HepG2 (cell line): ENCODE data around the gene TBC1D22A. TPM values are rescaled to one million over a fixed set of nuclear protein-coding genes. Genes with fewer than 3 reads are reported as not detected.

Experiments
- ATAC-seq: fragments of 200-7000 bp; cut with Tn5 transposase; 3 replicates; pipeline ENCODE4 v1.9.1; 2020; ENCODE audit warnings: mild to moderate bottlenecking, moderate library complexity
- BruUV-seq: library from RNA; stranded (reverse); fragments of 400-500 nt; replicated peaks from 2 replicates; lab custom pipeline; 2021; lab: Mats Ljungman, UMichigan
- CTCF ChIA-PET: fragments of 300-600 bp; formaldehyde crosslinking; extraction: SDS; loops from one replicate; lab custom pipeline; 2021; ENCODE audit warnings: low total read pairs, inconsistent platforms, low intra/inter-chr PET ratio; lab: Yijun Ruan, JAX
- POLR2A ChIA-PET: fragments of 350-600 bp; sonication (Branson Sonifier 250); formaldehyde crosslinking; loops from one replicate; lab custom pipeline; 2020; ENCODE audit warnings: antibody characterized with exemption, inconsistent platforms; lab: Yijun Ruan, JAX
- DNase-seq: peaks from one replicate; pipeline ENCODE4 v3.0.0-alpha.2; 2015; ENCODE audit warnings: low spot score
- FAIRE-seq: peaks from 3 replicates; lab custom pipeline; 2011; peaks lifted over from hg19 to GRCh38; lab: Jason Lieb, UNC
- H2AFZ ChIP-seq: one replicate; pipeline ENCODE4 v1.6.1; 2011; ENCODE audit warnings: low read length, inconsistent platforms
- H3K27ac ChIP-seq: fragments of 300-600 bp; 3 replicates; pipeline ENCODE4 v1.8.0; 2011; ENCODE audit warnings: mixed run types, mild to moderate bottlenecking, mixed read lengths, low read length, inconsistent platforms; ENCODE audit not compliant: insufficient read depth; ENCODE audit errors: extremely low read length
- H3K27me3 ChIP-seq, 2 experiments: fragments of 200-600 bp in 1 of 2; 2 replicates in 1 of 2; 3 replicates in 1 of 2; pipeline versions ENCODE4 v1.6.0 to v1.8.0; 2011; ENCODE audit warnings: low read length in 2 of 2, mild to moderate bottlenecking in 2 of 2, moderate library complexity in 2 of 2, inconsistent platforms in 1 of 2; ENCODE audit not compliant: insufficient read depth in 2 of 2, control insufficient read depth in 1 of 2
- H3K36me3 ChIP-seq, 2 experiments: fragments of 200-600 bp in 1 of 2; replicated peaks in 1 of 2; 2 replicates in 1 of 2; 3 replicates in 1 of 2; pipeline versions ENCODE4 v1.5.1 to v1.8.0; 2011; ENCODE audit warnings: low read length in 2 of 2, inconsistent platforms in 1 of 2; ENCODE audit not compliant: insufficient read depth in 2 of 2, control insufficient read depth in 1 of 2
- H3K4me1 ChIP-seq: 2 replicates; pipeline ENCODE4 v1.5.1; 2012; ENCODE audit warnings: low read length, inconsistent platforms; ENCODE audit not compliant: insufficient read depth
- H3K4me2 ChIP-seq: 2 replicates; pipeline ENCODE4 v1.6.0; 2011; ENCODE audit warnings: low read depth, low read length, inconsistent platforms
- H3K4me3 ChIP-seq, 3 experiments: fragments of 200-600 bp in 1 of 3; sonication (generic), shearing (Covaris generic) in 1 of 3; replicated peaks in 1 of 3; 2 replicates each; pipeline ENCODE4 v1.5.1; 2011 to 2016; ENCODE audit warnings: low read length in 3 of 3, inconsistent platforms in 2 of 3, low read depth in 2 of 3, mild to moderate bottlenecking in 2 of 3, control low read depth in 1 of 3, mixed read lengths in 1 of 3; ENCODE audit not compliant: insufficient read depth in 1 of 3
- H3K79me2 ChIP-seq: one replicate; pipeline ENCODE4 v1.6.1; 2011; ENCODE audit warnings: low read length, inconsistent platforms; ENCODE audit not compliant: insufficient read depth
- H3K9ac ChIP-seq: 2 replicates; pipeline ENCODE4 v1.6.0; 2011; ENCODE audit warnings: mild to moderate bottlenecking, low read depth, low read length, inconsistent platforms; ENCODE audit not compliant: insufficient read depth
- H3K9me3 ChIP-seq: 2 replicates; pipeline ENCODE4 v1.5.1; 2012; ENCODE audit warnings: mild to moderate bottlenecking, low read length
- H4K20me1 ChIP-seq: 2 replicates; pipeline ENCODE4 v1.6.0; 2011; ENCODE audit warnings: inconsistent platforms, mild to moderate bottlenecking, low read length, moderate library complexity; ENCODE audit not compliant: insufficient read depth
- ATF1 ChIP-seq: IDR thresholded peaks from 2 replicates; pipeline ENCODE4 v1.6.1; 2016; ENCODE audit warnings: mild to moderate bottlenecking, control low read depth
- BHLHE40 ChIP-seq: IDR thresholded peaks from 2 replicates; pipeline ENCODE4 v1.6.1; 2011; ENCODE audit warnings: low read length, improper control_type of control experiment
- BRD4 ChIP-seq: sonication (generic); formaldehyde crosslinking; IDR thresholded peaks from 2 replicates; pipeline ENCODE4 v1.4.0; 2020; ENCODE audit warnings: missing genetic modification reagents
- BRF2 ChIP-seq: sonication (generic); formaldehyde crosslinking; IDR thresholded peaks from 2 replicates; pipeline ENCODE4 v1.8.1; 2022; ENCODE audit warnings: mild to moderate bottlenecking, missing genetic modification reagents
- GPN1 ChIP-seq: sonication (generic); formaldehyde crosslinking; IDR thresholded peaks from 2 replicates; pipeline ENCODE4 v1.5.1; 2020; ENCODE audit warnings: missing genetic modification reagents, borderline replicate concordance
- GZF1 ChIP-seq: sonication (generic); formaldehyde crosslinking; IDR thresholded peaks from 2 replicates; pipeline ENCODE4 v1.5.1; 2020; ENCODE audit warnings: mild to moderate bottlenecking, missing genetic modification reagents
- JARID2 ChIP-seq: sonication (generic); formaldehyde crosslinking; IDR thresholded peaks from 2 replicates; pipeline ENCODE4 v1.8.1; 2023; ENCODE audit warnings: missing genetic modification reagents, inconsistent platforms; ENCODE audit not compliant: insufficient replicate concordance
- JUN ChIP-seq: sonication (generic); formaldehyde crosslinking; IDR thresholded peaks from 2 replicates; pipeline ENCODE4 v1.4.0; 2020; ENCODE audit warnings: mild to moderate bottlenecking, missing genetic modification reagents
- KMT2B ChIP-seq: IDR thresholded peaks from 2 replicates; pipeline ENCODE4 v1.6.1; 2016; ENCODE audit warnings: missing genetic modification reagents, missing compliant biosample characterization
- LBX2 ChIP-seq: sonication (generic); formaldehyde crosslinking; IDR thresholded peaks from 2 replicates; pipeline ENCODE4 v1.5.0; 2020; ENCODE audit warnings: missing genetic modification reagents, mild to moderate bottlenecking, borderline replicate concordance
- PBX3 ChIP-seq: sonication (generic); formaldehyde crosslinking; IDR thresholded peaks from 2 replicates; pipeline ENCODE4 v1.8.1; 2023; ENCODE audit warnings: missing genetic modification reagents, inconsistent platforms, borderline replicate concordance
- SNRNP70 ChIP-seq: fragments of 200-400 bp; formaldehyde crosslinking; IDR thresholded peaks from 2 replicates; pipeline ENCODE4 v1.6.1; 2017; ENCODE audit warnings: mild to moderate bottlenecking, low read depth, low read length, moderate library complexity
- TFE3 ChIP-seq: IDR thresholded peaks from 2 replicates; pipeline ENCODE4 v1.6.1; 2016
- WIZ ChIP-seq: sonication (generic); formaldehyde crosslinking; IDR thresholded peaks from 2 replicates; pipeline ENCODE4 v1.5.1; 2020; ENCODE audit warnings: mild to moderate bottlenecking, missing genetic modification reagents
- ZBTB26 ChIP-seq: IDR thresholded peaks from 2 replicates; pipeline ENCODE4 v1.6.1; 2016; ENCODE audit warnings: missing compliant biosample characterization, missing genetic modification reagents, borderline replicate concordance
- ZNF414 ChIP-seq: sonication (generic); formaldehyde crosslinking; IDR thresholded peaks from 2 replicates; pipeline ENCODE4 v1.5.0; 2020; ENCODE audit warnings: missing genetic modification reagents
- ZNF75D ChIP-seq: sonication (generic); formaldehyde crosslinking; IDR thresholded peaks from 2 replicates; pipeline ENCODE4 v1.8.1; 2023; ENCODE audit warnings: missing genetic modification reagents, mild to moderate bottlenecking, borderline replicate concordance
- ZNF883 ChIP-seq: sonication (generic); formaldehyde crosslinking; IDR thresholded peaks from 2 replicates; pipeline ENCODE4 v1.5.1; 2020; ENCODE audit warnings: mild to moderate bottlenecking, missing genetic modification reagents; ENCODE audit errors: not compliant biosample characterization
- WGBS: methylation state at CpG from one replicate; pipeline ENCODE4 v1.1.6; 2017; ENCODE audit warnings: low lambda C conversion rate; 5-methylcytosine and 5-hydroxymethylcytosine counted together
- in situ Hi-C: cut with HindIII; loops from 2 replicates; pipeline ENCODE4 v1.10.0; 2017; ENCODE audit warnings: low pct_unique_long_range_greater_than_20kb; ENCODE audit not compliant: extremely low pct_ligation_motif_present
- intact Hi-C: fragments of 100-400 bp; cut with micrococcal nuclease; formaldehyde crosslinking; loops from one replicate; pipeline ENCODE4 v1.10.0; 2022; ENCODE audit not compliant: unreplicated experiment
- polyA plus RNA-seq, 8 experiments: library from polyadenylated mRNA; depleted of rRNA in 3 of 8; stranded (reverse) in 7 of 8; unstranded in 1 of 8; fragments of >200 nt; fragmentation: Illumina TruSeq in 4 of 8; extraction: Trizol in 4 of 8; gene quantifications; 2 replicates each; pipeline versions ENCODE4 v1.2.1 to v1.2.3, GENCODE V29; 2011 to 2016; ENCODE audit warnings: low read depth in 4 of 8, missing spikeins in 1 of 8, mixed read lengths in 1 of 8; ENCODE audit not compliant: insufficient read depth in 1 of 8
- total RNA-seq, 5 experiments: library from RNA; depleted of rRNA; stranded (reverse); fragments of >200 nt; fragmentation: Illumina TruSeq; extraction: Trizol; gene quantifications; 2 replicates each; pipeline ENCODE4 v1.2.3, GENCODE V29; 2016; ENCODE audit warnings: low read depth in 1 of 5

Gene TBC1D22A
- total and polyA plus RNA-seq, 2 of the 13 experiments (the other 11 are each of a cell fraction or from before 2014, with no cell fraction given), result 17.3 to 18.0 TPM

- intact Hi-C loops (no loop called here), in situ Hi-C loops (no loop called here)
- no peaks in the 10 kb centered on the region for H3K9me3 ChIP-seq
- no peak overlapping the region for H2AFZ ChIP-seq
- FAIRE-seq (no peak), DNase-seq (no peak), ATAC-seq (no peak)
- POLR2A ChIA-PET, result no interaction called here
- no peaks in the 10 kb centered on the region for H3K27me3 ChIP-seq
- H4K20me1 ChIP-seq, result no peaks in the 10 kb centered on the region
- BruUV-seq, result no TSS peak
- CTCF ChIA-PET, result no interaction called here
- H3K9ac ChIP-seq, result no peak overlapping the region
- H3K4me2 ChIP-seq, result no peak overlapping the region
- 100% methylated on average over 4 of the region's 10 CpGs for WGBS
- no peak overlapping the region for H3K27ac ChIP-seq
- H3K4me3 ChIP-seq, result no peak overlapping the region
- no peaks in the 10 kb centered on the region for H3K79me2 ChIP-seq
- H3K4me1 ChIP-seq, result peaks cover 24% of the 10 kb centered on the region
- no peaks in the 10 kb centered on the region for H3K36me3 ChIP-seq
- TF ChIP-seq GPN1 (no peak), WIZ (no peak), ATF1 (CRISPR knock-in tag) (no peak), GZF1 (no peak), TFE3 (no peak), ZNF883 (no peak), BHLHE40 (no peak), ZNF75D (no peak), SNRNP70 (no peak), ZBTB26 (CRISPR knock-in tag) (no peak), BRD4 (CRISPR knock-in tag) (no peak), LBX2 (CRISPR knock-in tag) (no peak), ZNF414 (CRISPR knock-in tag) (no peak), JUN (CRISPR knock-in tag) (no peak), BRF2 (CRISPR knock-in tag) (no peak), KMT2B (no peak), JARID2 (CRISPR knock-in tag) (no peak), PBX3 (CRISPR knock-in tag) (no peak)
These were observed 284.1 kb downstream of the TBC1D22A start for GRCh38 chr22:47046411-47047065.
